CD14-positive monocyte (primary cell): Measurements from ENCODE around the gene P3H3. TPM values are rescaled to one million over a fixed set of nuclear protein-coding genes. Genes with fewer than 3 reads are reported as not detected.

Experiments used
- DNase-seq, 3 donors: peaks; one replicate each; pipeline ENCODE4 v3.0.0-alpha.2; 2011 to 2022
- H2AFZ ChIP-seq: 2 replicates; pipeline ENCODE4 v1.6.0; 2012; ENCODE audit warnings: mild to moderate bottlenecking, low read depth, low read length, inconsistent platforms; ENCODE audit not compliant: insufficient read depth, poor library complexity, severe bottlenecking
- H3K27ac ChIP-seq, 2 donors: 1 replicate in 1 of 2; 2 replicates in 1 of 2; pipeline ENCODE4 v1.5.1; 2012 to 2013; ENCODE audit warnings: low read length in 2 of 2, control low read depth in 1 of 2, inconsistent platforms in 1 of 2, low read depth in 1 of 2, mild to moderate bottlenecking in 1 of 2
- H3K27me3 ChIP-seq, 2 donors: one replicate each; pipeline versions ENCODE4 v1.6.0 to v1.6.1; 2011 to 2013; ENCODE audit warnings: low read length in 2 of 2; ENCODE audit not compliant: control insufficient read depth in 2 of 2, insufficient read depth in 2 of 2
- H3K36me3 ChIP-seq, 2 donors: replicated peaks in 1 of 2; 1 replicate in 1 of 2; 2 replicates in 1 of 2; pipeline versions ENCODE4 v1.5.1 to v1.6.1; 2012 to 2013; ENCODE audit warnings: low read length in 2 of 2, control low read depth in 1 of 2, inconsistent platforms in 1 of 2, mild to moderate bottlenecking in 1 of 2; ENCODE audit not compliant: insufficient read depth in 2 of 2, control insufficient read depth in 1 of 2
- H3K4me1 ChIP-seq, 2 donors: 1 replicate in 1 of 2; 2 replicates in 1 of 2; pipeline versions ENCODE4 v1.5.1 to v1.6.1; 2012 to 2013; ENCODE audit warnings: low read length in 2 of 2, control low read depth in 1 of 2, inconsistent platforms in 1 of 2, mild to moderate bottlenecking in 1 of 2, moderate library complexity in 1 of 2; ENCODE audit not compliant: insufficient read depth in 2 of 2, control insufficient read depth in 1 of 2
- H3K4me2 ChIP-seq: replicated peaks from 2 replicates; pipeline ENCODE3; 2012; ENCODE audit warnings: low read length, moderate library complexity, mild to moderate bottlenecking; ENCODE audit not compliant: poor library complexity, severe bottlenecking; ENCODE audit errors: extremely low read depth
- H3K4me3 ChIP-seq, 3 experiments: fragments of 200-600 bp in 1 of 3; sonication (generic) in 1 of 3; replicated peaks in 1 of 3; 1 replicate in 2 of 3; 2 replicates in 1 of 3; pipeline ENCODE4 v1.5.1; 2011 to 2013; ENCODE audit warnings: low read length in 3 of 3, mild to moderate bottlenecking in 3 of 3, control low read depth in 2 of 3, low read depth in 2 of 3, inconsistent platforms in 1 of 3, moderate library complexity in 1 of 3
- H3K79me2 ChIP-seq: 2 replicates; pipeline ENCODE4 v1.6.0; 2012; ENCODE audit warnings: mild to moderate bottlenecking, control low read depth, inconsistent platforms, low read length, moderate library complexity; ENCODE audit not compliant: insufficient read depth
- H3K9ac ChIP-seq: 2 replicates; pipeline ENCODE4 v1.6.0; 2017; ENCODE audit warnings: low read length, mild to moderate bottlenecking; ENCODE audit not compliant: insufficient read depth, poor library complexity, severe bottlenecking
- H3K9me3 ChIP-seq, 2 donors: replicated peaks in 1 of 2; 1 replicate in 1 of 2; 2 replicates in 1 of 2; pipeline versions ENCODE4 v1.5.1 to v1.6.1; 2012 to 2013; ENCODE audit warnings: low read length in 2 of 2, control low read depth in 1 of 2; ENCODE audit not compliant: control insufficient read depth in 1 of 2, insufficient read depth in 1 of 2
- H4K20me1 ChIP-seq: 2 replicates; pipeline ENCODE4 v1.6.0; 2012; ENCODE audit warnings: mild to moderate bottlenecking, low read length, control low read depth, moderate library complexity; ENCODE audit not compliant: insufficient read depth
- H3K27ac Mint-ChIP-seq, 7 donors: one replicate each; pipeline ENCODE4 v1.8.0; 2020; ENCODE audit warnings: mild to moderate bottlenecking in 7 of 7, mixed read lengths in 7 of 7, moderate library complexity in 6 of 7, inconsistent platforms in 2 of 7
- H3K27me3 Mint-ChIP-seq, 3 donors: one replicate each; pipeline ENCODE4 v1.8.0; 2021 to 2022; ENCODE audit warnings: low read depth in 3 of 3, mild to moderate bottlenecking in 3 of 3, mixed read lengths in 3 of 3, moderate library complexity in 3 of 3, inconsistent platforms in 1 of 3
- H3K36me3 Mint-ChIP-seq, 2 donors: one replicate each; pipeline ENCODE4 v1.8.0; 2020; ENCODE audit warnings: mixed read lengths in 2 of 2, inconsistent platforms in 1 of 2, mild to moderate bottlenecking in 1 of 2
- H3K4me1 Mint-ChIP-seq: one replicate; pipeline ENCODE4 v1.8.0; 2020; ENCODE audit warnings: mild to moderate bottlenecking, mixed read lengths
- H3K4me3 Mint-ChIP-seq, 2 donors: one replicate each; pipeline ENCODE4 v1.8.0; 2020; ENCODE audit warnings: mild to moderate bottlenecking in 2 of 2, mixed read lengths in 2 of 2, moderate library complexity in 1 of 2
- H3K9me3 Mint-ChIP-seq, 7 donors: one replicate each; pipeline ENCODE4 v1.8.0; 2020 to 2022; ENCODE audit warnings: mixed read lengths in 7 of 7, mild to moderate bottlenecking in 6 of 7, moderate library complexity in 6 of 7, inconsistent platforms in 2 of 7
- CTCF ChIP-seq: fragments of 200-600 bp; IDR thresholded peaks from one replicate; pipeline ENCODE4 v1.8.0; 2022; ENCODE audit warnings: antibody characterized with exemption, mild to moderate bottlenecking
- WGBS: methylation state at CpG from one replicate; pipeline ENCODE4 v1.1.5; 2013; ENCODE audit warnings: missing lambda C conversion rate; ENCODE audit not compliant: insufficient coverage; 5-methylcytosine and 5-hydroxymethylcytosine counted together
- intact Hi-C, 2 donors: fragments of 100-400 bp; cut with micrococcal nuclease; formaldehyde crosslinking; loops; one replicate each; pipeline versions ENCODE4 v1.15.0 to v1.15.1; 2023
- polyA plus RNA-seq, 3 donors: library from polyadenylated mRNA; depleted of rRNA in 1 of 3; unstranded in 2 of 3; stranded (reverse) in 1 of 3; fragments of 300-500 nt in 2 of 3; fragments of >200 nt in 1 of 3; fragmentation: Illumina TruSeq in 2 of 3; gene quantifications; 1 replicate in 2 of 3; 2 replicates in 1 of 3; pipeline ENCODE4 v1.2.3, GENCODE V29; 2012 to 2021

Gene P3H3
- polyA plus RNA-seq, 3 donors = 0.56 TPM; not detected in 2

GRCh38 chr12:6838854-6839253 is 10.6 kb downstream of the P3H3 start:
- Mint-ChIP-seq H3K9me3 (no peaks in the 10 kb centered on the region), H3K27me3 (peaks cover 0 to 4% (median 3%) of the 10 kb centered on the region in 3 donors), H3K27ac (peak overlapping the region in 2 of 7 donors; percentile 20 to 78), H3K4me1 (no peaks in the 10 kb centered on the region), H3K4me3 (no peak overlapping the region), H3K36me3 (no peaks in the 10 kb centered on the region)
- no peaks in the 10 kb centered on the region for H3K79me2 ChIP-seq
- no peaks in the 10 kb centered on the region for H3K9me3 ChIP-seq
- no peaks in the 10 kb centered on the region for H4K20me1 ChIP-seq
- no peak for DNase-seq
- intact Hi-C loops = no loop called here
- no peak overlapping the region for H3K27ac ChIP-seq
- H3K27me3 ChIP-seq = no peaks in the 10 kb centered on the region
- no peak for TF ChIP-seq CTCF
- H3K4me2 ChIP-seq = no peak overlapping the region
- H2AFZ ChIP-seq = no peak overlapping the region
- H3K4me1 ChIP-seq = peaks cover 3 to 4% of the 10 kb centered on the region in 2 donors
- no peak overlapping the region for H3K4me3 ChIP-seq
- no peaks in the 10 kb centered on the region for H3K36me3 ChIP-seq
- no peak overlapping the region for H3K9ac ChIP-seq
- 96% methylated on average over 11 of the region's 16 CpGs for WGBS

- Histone ChIP-seq H3K27me3 (no peaks in the 10 kb centered on the region), H3K79me2 (no peaks in the 10 kb centered on the region), H4K20me1 (no peaks in the 10 kb centered on the region), H3K4me3 (no peak overlapping the region), H3K9me3 (no peaks in the 10 kb centered on the region), H2AFZ (no peak overlapping the region), H3K27ac (no peak overlapping the region), H3K36me3 (no peaks in the 10 kb centered on the region), H3K9ac (no peak overlapping the region), H3K4me1 (peaks cover 3 to 4% of the 10 kb centered on the region in 2 donors), H3K4me2 (no peak overlapping the region)
- Mint-ChIP-seq H3K4me3 (no peak overlapping the region), H3K27ac (peak overlapping the region in 1 of 7 donors; percentile 18), H3K4me1 (no peaks in the 10 kb centered on the region), H3K9me3 (no peaks in the 10 kb centered on the region), H3K27me3 (peaks cover 0 to 4% (median 3%) of the 10 kb centered on the region in 3 donors), H3K36me3 (no peaks in the 10 kb centered on the region)
- intact Hi-C loops = no loop called here
- no peak for DNase-seq
- WGBS = 96% methylated on average over 7 of the region's 10 CpGs
- TF ChIP-seq CTCF = no peak
These were observed 11.4 kb downstream of the P3H3 start for GRCh38 chr12:6839482-6840201.
